Mesothelial cell of epicardium (in vitro differentiated cells): ENCODE results near the gene CEP83. TPM values are rescaled to one million over a fixed set of nuclear protein-coding genes. Genes with fewer than 3 reads are reported as not detected.

Experiments
- DNase-seq, 2 experiments: peaks; one replicate each; pipeline ENCODE4 v3.0.0; 2021; ENCODE audit warnings: low spot score in 2 of 2; ENCODE audit not compliant: unreplicated experiment in 2 of 2
- H3K27ac Mint-ChIP-seq: 2 replicates; pipeline ENCODE4 v1.8.0; 2021; ENCODE audit warnings: mixed read lengths
- H3K27me3 Mint-ChIP-seq: 2 replicates; pipeline ENCODE4 v1.8.0; 2021; ENCODE audit warnings: low read depth, mixed read lengths
- H3K36me3 Mint-ChIP-seq: 2 replicates; pipeline ENCODE4 v1.8.0; 2021; ENCODE audit warnings: mixed read lengths
- H3K4me1 Mint-ChIP-seq: 2 replicates; pipeline ENCODE4 v1.8.0; 2021; ENCODE audit warnings: mixed read lengths
- H3K4me3 Mint-ChIP-seq: 2 replicates; pipeline ENCODE4 v1.8.0; 2021; ENCODE audit warnings: mild to moderate bottlenecking, moderate library complexity, mixed read lengths
- H3K9me3 Mint-ChIP-seq: 2 replicates; pipeline ENCODE4 v1.8.0; 2021; ENCODE audit warnings: mixed read lengths
- total RNA-seq: library from RNA; stranded (reverse); gene quantifications from 3 replicates; pipeline ENCODE4 v1.2.1, GENCODE V29; 2021
- TF ChIP-seq, protein P1 (sequence below): fragments of 200-600 bp; sonication (generic); IDR thresholded peaks from one replicate; pipeline ENCODE4 v1.5.0; 2021; ENCODE audit warnings: antibody characterized with exemption; ENCODE audit not compliant: unreplicated experiment

The CEP83 gene
- total RNA-seq, 1 donor from 2014 or later = 28.9 TPM

- no peaks in the 10 kb centered on the region for H3K27me3 Mint-ChIP-seq
Observed at GRCh38 chr12:94374124-94374523, 85.5 kb downstream of the CEP83 start.

GRCh38 chr12:94372461-94372860 is 87.2 kb downstream of the CEP83 start:
- DNase-seq = no peak
- no peaks in the 10 kb centered on the region for H3K4me1 Mint-ChIP-seq
- TF ChIP-seq, protein P1, sequence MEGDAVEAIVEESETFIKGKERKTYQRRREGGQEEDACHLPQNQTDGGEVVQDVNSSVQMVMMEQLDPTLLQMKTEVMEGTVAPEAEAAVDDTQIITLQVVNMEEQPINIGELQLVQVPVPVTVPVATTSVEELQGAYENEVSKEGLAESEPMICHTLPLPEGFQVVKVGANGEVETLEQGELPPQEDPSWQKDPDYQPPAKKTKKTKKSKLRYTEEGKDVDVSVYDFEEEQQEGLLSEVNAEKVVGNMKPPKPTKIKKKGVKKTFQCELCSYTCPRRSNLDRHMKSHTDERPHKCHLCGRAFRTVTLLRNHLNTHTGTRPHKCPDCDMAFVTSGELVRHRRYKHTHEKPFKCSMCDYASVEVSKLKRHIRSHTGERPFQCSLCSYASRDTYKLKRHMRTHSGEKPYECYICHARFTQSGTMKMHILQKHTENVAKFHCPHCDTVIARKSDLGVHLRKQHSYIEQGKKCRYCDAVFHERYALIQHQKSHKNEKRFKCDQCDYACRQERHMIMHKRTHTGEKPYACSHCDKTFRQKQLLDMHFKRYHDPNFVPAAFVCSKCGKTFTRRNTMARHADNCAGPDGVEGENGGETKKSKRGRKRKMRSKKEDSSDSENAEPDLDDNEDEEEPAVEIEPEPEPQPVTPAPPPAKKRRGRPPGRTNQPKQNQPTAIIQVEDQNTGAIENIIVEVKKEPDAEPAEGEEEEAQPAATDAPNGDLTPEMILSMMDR = no peak
- H3K36me3 Mint-ChIP-seq = peaks cover 8% of the 10 kb centered on the region
- H3K4me3 Mint-ChIP-seq = no peak overlapping the region
- no peaks in the 10 kb centered on the region for H3K9me3 Mint-ChIP-seq
- H3K27ac Mint-ChIP-seq = no peak overlapping the region
- no peaks in the 10 kb centered on the region for H3K27me3 Mint-ChIP-seq

More at GRCh38 chr12:94374124-94374523, 85.5 kb downstream of the CEP83 start:
- Mint-ChIP-seq H3K4me1 (no peaks in the 10 kb centered on the region), H3K36me3 (peaks cover 4% of the 10 kb centered on the region), H3K4me3 (no peak overlapping the region), H3K27ac (no peak overlapping the region), H3K9me3 (no peaks in the 10 kb centered on the region)
- no peak for DNase-seq
- TF ChIP-seq, protein P1 = no peak

DNA sequence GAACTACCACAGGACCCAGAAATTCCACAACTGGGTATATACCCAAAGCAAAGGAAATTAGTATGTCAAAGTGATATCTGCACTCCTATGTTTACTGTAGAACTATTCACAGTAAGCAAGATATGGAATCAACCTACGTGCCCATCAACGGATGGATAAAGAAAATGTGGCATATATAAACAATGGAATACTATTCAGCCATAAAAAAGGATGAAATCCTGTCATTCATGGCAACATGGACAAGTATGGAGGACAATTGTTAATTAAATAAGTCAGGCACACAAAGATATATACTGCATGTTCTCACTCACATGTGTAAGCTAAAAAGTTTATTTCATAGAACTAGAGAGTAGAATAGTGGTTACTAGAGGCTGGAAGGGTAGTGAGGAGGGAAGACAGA is 97.0 kb downstream of the CEP83 start:
- H3K4me3 Mint-ChIP-seq = no peak overlapping the region
- no peak overlapping the region for H3K27ac Mint-ChIP-seq
- TF ChIP-seq, protein P1 = no peak
- no peaks in the 10 kb centered on the region for H3K4me1 Mint-ChIP-seq
- peaks cover 45% of the 10 kb centered on the region for H3K9me3 Mint-ChIP-seq
- H3K27me3 Mint-ChIP-seq = no peaks in the 10 kb centered on the region
- peaks cover 47% of the 10 kb centered on the region for H3K36me3 Mint-ChIP-seq
- DNase-seq = no peak

GRCh38 chr12:94359761-94360160 is 99.9 kb downstream of the CEP83 start:
- Mint-ChIP-seq H3K4me3 (no peak overlapping the region), H3K27me3 (no peaks in the 10 kb centered on the region), H3K4me1 (no peaks in the 10 kb centered on the region), H3K9me3 (peaks cover 49% of the 10 kb centered on the region), H3K36me3 (peaks cover 62% of the 10 kb centered on the region), H3K27ac (no peak overlapping the region)
- TF ChIP-seq, protein P1 = no peak
- no peak for DNase-seq

- Mint-ChIP-seq H3K4me3 (no peak overlapping the region), H3K9me3 (peaks cover 63% of the 10 kb centered on the region), H3K27me3 (no peaks in the 10 kb centered on the region), H3K4me1 (no peaks in the 10 kb centered on the region), H3K27ac (no peak overlapping the region), H3K36me3 (peaks cover 76% of the 10 kb centered on the region)
- DNase-seq = no peak
- TF ChIP-seq, protein P1 = no peak
Observed at GRCh38 chr12:94353130-94353529, 106.5 kb downstream of the CEP83 start.

GRCh38 chr12:94340573-94340972 is 119.1 kb downstream of the CEP83 start:
- Mint-ChIP-seq H3K9me3 (peaks cover 15% of the 10 kb centered on the region), H3K36me3 (peaks cover 8% of the 10 kb centered on the region), H3K4me3 (no peak overlapping the region), H3K27me3 (no peaks in the 10 kb centered on the region), H3K4me1 (no peaks in the 10 kb centered on the region), H3K27ac (no peak overlapping the region)
- DNase-seq = no peak
- TF ChIP-seq, protein P1 = no peak
